HL-60 (cell line): ENCODE measurements around the gene USP3.

Experiments
- DNase-seq, 2 experiments: peaks; one replicate each; pipeline ENCODE4 v3.0.0-alpha.2; 2010 to 2020; ENCODE audit warnings: low read depth in 1 of 2, low spot score in 1 of 2
- H3K27ac ChIP-seq: fragments of 250-450 bp; sonication (Bioruptor Pico); replicated peaks from 2 replicates; pipeline ENCODE4 v1.5.1; 2020; ENCODE audit warnings: mild to moderate bottlenecking, moderate library complexity
- H3K27me3 ChIP-seq: fragments of 250-450 bp; sonication (Bioruptor Pico); 2 replicates; pipeline ENCODE4 v1.5.1; 2021; ENCODE audit warnings: mild to moderate bottlenecking, moderate library complexity; ENCODE audit not compliant: insufficient read depth, poor library complexity, severe bottlenecking
- H3K4me3 ChIP-seq: replicated peaks from 2 replicates; pipeline ENCODE4 v1.5.1; 2011; ENCODE audit warnings: mild to moderate bottlenecking, control low read depth, low read length; ENCODE audit not compliant: insufficient read depth
- CTCF ChIP-seq: IDR thresholded peaks from one replicate; pipeline ENCODE4 v1.5.1; 2011; ENCODE audit warnings: low read length, control low read depth, inconsistent platforms; ENCODE audit not compliant: insufficient read depth
- GABPA ChIP-seq: IDR thresholded peaks from 2 replicates; pipeline ENCODE4 v1.6.1; 2012; ENCODE audit warnings: low read depth
- POLR2AphosphoS5 ChIP-seq: IDR thresholded peaks from 2 replicates; pipeline ENCODE4 v1.6.1; 2012; ENCODE audit warnings: low read depth
- REST ChIP-seq: IDR thresholded peaks from 2 replicates; pipeline ENCODE4 v1.6.1; 2012; ENCODE audit warnings: low read depth; ENCODE audit not compliant: insufficient replicate concordance
- SPI1 ChIP-seq: IDR thresholded peaks from 2 replicates; pipeline ENCODE4 v1.6.1; 2012; ENCODE audit warnings: low read depth, mild to moderate bottlenecking, borderline replicate concordance

Gene USP3

GRCh38 chr15:63488398-63488960, 15.9 kb upstream of the USP3 start:
- Histone ChIP-seq H3K4me3 (no peak overlapping the region), H3K27ac (no peak overlapping the region), H3K27me3 (peaks cover 4% of the 10 kb centered on the region)
- no peak for DNase-seq
- TF ChIP-seq SPI1 (no peak), REST (no peak), GABPA (no peak)

- Histone ChIP-seq H3K27me3 (peaks cover 5% of the 10 kb centered on the region), H3K27ac (peak overlapping the region; percentile 70), H3K4me3 (no peak overlapping the region)
- TF ChIP-seq SPI1 (no peak), GABPA (no peak), REST (no peak), CTCF (no peak), POLR2AphosphoS5 (no peak)
- DNase-seq = no peak
Measured at GRCh38 chr15:63489352-63489751, 15.0 kb upstream of the USP3 start.

GRCh38 chr15:63490345-63491034, 13.9 kb upstream of the USP3 start:
- no peak for TF ChIP-seq CTCF
- peak; percentile 23; the same call in 1 of the 2 replicates for TF ChIP-seq POLR2AphosphoS5
- peak; percentile 99 for TF ChIP-seq SPI1
- no peak for TF ChIP-seq REST
- no peak for TF ChIP-seq GABPA
- peak overlapping the region; percentile 70 for H3K27ac ChIP-seq
- DNase-seq = peak; percentile 85 to 87

More at GRCh38 chr15:63490345-63491034, 13.9 kb upstream of the USP3 start:
- Histone ChIP-seq H3K4me3 (no peak overlapping the region), H3K27me3 (peaks cover 11% of the 10 kb centered on the region)
